Measurements from ENCODE around the gene ALDH1A1. TPM values are rescaled to one million over a fixed set of nuclear protein-coding genes. Genes with fewer than 3 reads are reported as not detected.

Gene ALDH1A1
- total and polyA plus RNA-seq, 9 of the 15 experiments (the other 6 are each of a cell fraction or from before 2014, with no cell fraction given) = 1.8 to 86.3 (median 24.4) TPM

DNA sequence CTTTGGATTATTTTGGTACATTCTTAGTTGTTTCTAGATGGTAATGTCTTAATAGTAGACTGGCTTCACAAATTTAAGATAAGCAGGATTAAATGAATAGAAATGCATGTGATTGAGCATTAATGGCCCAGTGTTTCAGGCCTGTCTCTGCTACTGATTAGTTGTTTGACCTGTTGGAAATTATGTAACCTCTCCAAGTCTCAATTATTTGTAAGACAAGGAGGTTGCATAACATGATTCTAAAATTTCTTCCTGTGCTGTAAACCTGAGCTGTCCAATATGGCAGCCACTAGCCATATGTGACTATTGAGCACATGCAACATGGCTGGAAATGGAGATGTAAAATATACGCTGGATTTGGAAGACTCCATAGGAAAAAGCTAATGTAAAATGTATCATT is 97.5 kb downstream of the ALDH1A1 start (continued):
- TF ChIP-seq, protein P1, sequence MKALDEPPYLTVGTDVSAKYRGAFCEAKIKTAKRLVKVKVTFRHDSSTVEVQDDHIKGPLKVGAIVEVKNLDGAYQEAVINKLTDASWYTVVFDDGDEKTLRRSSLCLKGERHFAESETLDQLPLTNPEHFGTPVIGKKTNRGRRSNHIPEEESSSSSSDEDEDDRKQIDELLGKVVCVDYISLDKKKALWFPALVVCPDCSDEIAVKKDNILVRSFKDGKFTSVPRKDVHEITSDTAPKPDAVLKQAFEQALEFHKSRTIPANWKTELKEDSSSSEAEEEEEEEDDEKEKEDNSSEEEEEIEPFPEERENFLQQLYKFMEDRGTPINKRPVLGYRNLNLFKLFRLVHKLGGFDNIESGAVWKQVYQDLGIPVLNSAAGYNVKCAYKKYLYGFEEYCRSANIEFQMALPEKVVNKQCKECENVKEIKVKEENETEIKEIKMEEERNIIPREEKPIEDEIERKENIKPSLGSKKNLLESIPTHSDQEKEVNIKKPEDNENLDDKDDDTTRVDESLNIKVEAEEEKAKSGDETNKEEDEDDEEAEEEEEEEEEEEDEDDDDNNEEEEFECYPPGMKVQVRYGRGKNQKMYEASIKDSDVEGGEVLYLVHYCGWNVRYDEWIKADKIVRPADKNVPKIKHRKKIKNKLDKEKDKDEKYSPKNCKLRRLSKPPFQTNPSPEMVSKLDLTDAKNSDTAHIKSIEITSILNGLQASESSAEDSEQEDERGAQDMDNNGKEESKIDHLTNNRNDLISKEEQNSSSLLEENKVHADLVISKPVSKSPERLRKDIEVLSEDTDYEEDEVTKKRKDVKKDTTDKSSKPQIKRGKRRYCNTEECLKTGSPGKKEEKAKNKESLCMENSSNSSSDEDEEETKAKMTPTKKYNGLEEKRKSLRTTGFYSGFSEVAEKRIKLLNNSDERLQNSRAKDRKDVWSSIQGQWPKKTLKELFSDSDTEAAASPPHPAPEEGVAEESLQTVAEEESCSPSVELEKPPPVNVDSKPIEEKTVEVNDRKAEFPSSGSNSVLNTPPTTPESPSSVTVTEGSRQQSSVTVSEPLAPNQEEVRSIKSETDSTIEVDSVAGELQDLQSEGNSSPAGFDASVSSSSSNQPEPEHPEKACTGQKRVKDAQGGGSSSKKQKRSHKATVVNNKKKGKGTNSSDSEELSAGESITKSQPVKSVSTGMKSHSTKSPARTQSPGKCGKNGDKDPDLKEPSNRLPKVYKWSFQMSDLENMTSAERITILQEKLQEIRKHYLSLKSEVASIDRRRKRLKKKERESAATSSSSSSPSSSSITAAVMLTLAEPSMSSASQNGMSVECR (CRISPR knock-in tag; IDR thresholded peaks at IDR 0.05) = no peak

Other genes starting within 250 kb of the ALDH1A1 start
- gene ANXA1, start 198.8 kb upstream of the ALDH1A1 start, total RNA-seq (2014; rRNA removed) = 395 and 406 TPM in 2 replicates
- gene ANXA1, start 198.8 kb upstream of the ALDH1A1 start, total RNA-seq (2014; rRNA removed; fragmentation: Illumina TruSeq; extraction: Trizol) = 699 and 816 TPM in 2 replicates
- 445 and 472 TPM in 2 replicates for gene ANXA1, start 198.8 kb upstream of the ALDH1A1 start, total RNA-seq (2015; rRNA removed; fragmentation: Illumina TruSeq; extraction: Trizol)
- gene ANXA1, start 198.8 kb upstream of the ALDH1A1 start, total RNA-seq (2021) = 407 and 423 TPM in 2 replicates
- gene ANXA1, start 198.8 kb upstream of the ALDH1A1 start, polyA plus RNA-seq (2011; rRNA removed) = 560 and 820 TPM in 2 replicates
- gene ANXA1, start 198.8 kb upstream of the ALDH1A1 start, polyA plus RNA-seq (2014; fragmentation: Illumina TruSeq; extraction: Trizol) = 603 and 620 TPM in 2 replicates
- gene ANXA1, start 198.8 kb upstream of the ALDH1A1 start, polyA plus RNA-seq (2014; fragmentation: Nextera tagmentation; extraction: Ambion mirVana) = 1,000 to 10,000 TPM in 1 of 2 experiments, 100 to 1,000 TPM in 1; 940 to 1,298 TPM
- 529 and 544 TPM in 2 replicates for gene ANXA1, start 198.8 kb upstream of the ALDH1A1 start, polyA plus RNA-seq (2014; rRNA removed)